ENCODE results near the gene LYPLAL1. TPM values are rescaled to one million over a fixed set of nuclear protein-coding genes. Genes with fewer than 3 reads are reported as not detected.

LYPLAL1 gene
- total and polyA plus RNA-seq, 2 of the 8 experiments (the other 6 are each of a cell fraction or from before 2014, with no cell fraction given): 6.3 to 23.8 TPM

DNA sequence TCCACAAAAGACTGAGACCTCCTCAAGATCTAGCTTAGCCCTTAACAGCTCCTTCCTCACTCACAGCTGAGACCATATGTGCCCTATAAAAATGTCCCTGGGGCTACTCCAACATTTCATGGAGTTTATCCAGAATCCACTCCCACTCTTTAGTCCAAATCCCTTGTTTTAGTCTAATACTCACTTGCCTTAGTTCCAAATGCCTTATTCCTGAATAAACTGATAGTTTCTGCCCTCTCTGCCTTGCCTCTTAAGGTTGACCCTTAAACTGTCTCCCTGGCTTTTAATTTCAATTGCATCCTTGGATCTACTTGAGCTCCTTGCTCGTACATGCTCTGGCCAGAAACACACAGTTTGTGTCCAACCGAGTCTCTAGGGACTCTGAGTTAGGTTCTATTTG, 47.3 kb upstream of the LYPLAL1 start:
- Histone ChIP-seq H3K79me2 (ENCODE audit: control insufficient read depth in 1 of 2, insufficient read depth in 2 of 2, low read length in 2 of 2) (no peaks in the 10 kb centered on the region), H3K27ac (ENCODE audit: low read depth, low read length) (no peak overlapping the region), H4K20me1 (replicated peaks in 1 of 2; ENCODE audit: control insufficient read depth in 1 of 2, insufficient read depth in 2 of 2, low read length in 2 of 2) (no peaks in the 10 kb centered on the region), H2AFZ (ENCODE audit: low read length) (no peak overlapping the region), H3K9me3 (ENCODE audit: insufficient read depth in 2 of 2, low read depth in 1 of 2, low read length in 1 of 2) (no peaks in the 10 kb centered on the region), H3K4ac (replicated peaks; ENCODE audit: insufficient read length, low read depth, low read length) (no peak overlapping the region), H3K23me2 (ENCODE audit: low read depth, low read length) (no peaks in the 10 kb centered on the region), H3K79me1 (ENCODE audit: low read depth, low read length) (no peaks in the 10 kb centered on the region), H2BK120ac (replicated peaks; ENCODE audit: low read depth, low read length) (no peak overlapping the region), H3K4me2 (ENCODE audit: insufficient read depth in 1 of 2, low read depth in 2 of 2, low read length in 2 of 2) (no peak overlapping the region), H3K4me1 (replicated peaks in 1 of 4; ENCODE audit: control insufficient read depth in 3 of 4, insufficient read depth in 4 of 4, low read length in 3 of 4) (no peaks in the 10 kb centered on the region), H3K14ac (ENCODE audit: insufficient read length) (no peak overlapping the region), H3K18ac (ENCODE audit: extremely low read depth, low read length) (no peak overlapping the region), H3K9ac (replicated peaks in 1 of 4; ENCODE audit: extremely low read depth in 1 of 4, low read depth in 3 of 4, low read length in 3 of 4) (no peak overlapping the region), H2BK12ac (ENCODE audit: low read depth, low read length) (no peak overlapping the region), H2BK5ac (ENCODE audit: low read depth, low read length) (no peak overlapping the region), H3K27me3 (replicated peaks in 1 of 4; ENCODE audit: control insufficient read depth in 3 of 4, extremely low read depth in 1 of 4, insufficient read depth in 3 of 4, low read length in 3 of 4) (no peaks in the 10 kb centered on the region), H4K8ac (ENCODE audit: extremely low read depth, insufficient read depth, low read length) (no peak overlapping the region), H2AK5ac (ENCODE audit: low read depth, low read length) (no peak overlapping the region), H4K5ac (ENCODE audit: insufficient read length, low read depth, low read length) (no peak overlapping the region), H3K36me3 (ENCODE audit: control insufficient read depth in 2 of 4, insufficient read depth in 4 of 4, low read length in 3 of 4) (no peaks in the 10 kb centered on the region), H4K91ac (replicated peaks; ENCODE audit: insufficient read length, low read length) (no peak overlapping the region), H3K56ac (replicated peaks; ENCODE audit: insufficient read length, low read depth, low read length) (no peak overlapping the region), H2BK15ac (ENCODE audit: low read length) (no peak overlapping the region), H2BK20ac (ENCODE audit: low read length) (no peak overlapping the region), H3K4me3 (ENCODE audit: extremely low read depth in 1 of 4, insufficient read depth in 2 of 4, low read depth in 3 of 4, low read length in 4 of 4) (no peak overlapping the region), H3K23ac (ENCODE audit: insufficient read length) (no peak overlapping the region)
- CTCF ChIA-PET (ENCODE audit: partially characterized antibody): no interaction called here
- TF ChIP-seq RFX5 (IDR thresholded peaks at IDR 0.05; ENCODE audit: borderline replicate concordance, low read depth, low read length) (no peak), RAD21 (IDR thresholded peaks at IDR 0.05 in 1 of 2, conservative IDR thresholded peaks at IDR 0.05 in 1 of 2; ENCODE audit: low read depth in 2 of 2, low read length in 2 of 2) (no peak), ASH2L (IDR thresholded peaks at IDR 0.05; ENCODE audit: low read length) (no peak), EZH2 (IDR thresholded peaks at IDR 0.05; ENCODE audit: low read depth, low read length, severe bottlenecking) (no peak)
- POLR2A ChIA-PET (ENCODE audit: partially characterized antibody): no interaction called here
- no peak for DNase-seq (ENCODE audit: low read depth in 1 of 2, low spot score in 2 of 2)
- 100% methylated on average over 2 of the region's 2 CpGs; no CpG with 5 or more reads in 1 of the 2 experiments for WGBS, 2 experiments (ENCODE audit: extremely low coverage in 1 of 2, insufficient coverage in 1 of 2, insufficient read length in 1 of 2, insufficient replicate concordance in 2 of 2, low coverage in 1 of 2, low lambda C conversion rate in 2 of 2, missing lambda C conversion rate in 1 of 2)
- FAIRE-seq: no peak

Data from H1 (cell line).